Measurements from ENCODE around the gene DMAP1. TPM values are rescaled to one million over a fixed set of nuclear protein-coding genes. Genes with fewer than 3 reads are reported as not detected.
A peak's percentile ranks its signal among the peaks of the same experiment; 100 is the strongest.

The DMAP1 gene
- total RNA-seq, 1 experiment from 2014 or later, result 40.9 TPM

GRCh38 chr1:44261962-44262361 lies 48.7 kb downstream of the DMAP1 start (continued):
- TF ChIP-seq ATF6 (CRISPR knock-in tag; IDR thresholded peaks at IDR 0.05) (no peak), ELF4 (CRISPR knock-in tag; IDR thresholded peaks at IDR 0.05; ENCODE audit: low read depth) (no peak), NR2C2 (CRISPR knock-in tag; IDR thresholded peaks at IDR 0.05) (no peak)

- no peak for ATAC-seq
- POLR2A ChIA-PET, result no interaction called here
- Mint-ChIP-seq H3K27me3 (ENCODE audit: low read depth) (no peaks in the 10 kb centered on the region), H3K4me1 (peaks cover 53% of the 10 kb centered on the region), H3K36me3 (no peaks in the 10 kb centered on the region), H3K9me3 (no peaks in the 10 kb centered on the region), H3K27ac (peak overlapping the region; percentile 81), H3K4me3 (no peak overlapping the region)
- TF ChIP-seq CBFB (CRISPR knock-in tag; IDR thresholded peaks at IDR 0.05; ENCODE audit: low read depth) (no peak), FOXJ3 (CRISPR knock-in tag; IDR thresholded peaks at IDR 0.05; ENCODE audit: borderline replicate concordance) (no peak), ESRRA (CRISPR knock-in tag; IDR thresholded peaks at IDR 0.05; ENCODE audit: borderline replicate concordance) (no peak), E2F4 (CRISPR knock-in tag; IDR thresholded peaks at IDR 0.05; ENCODE audit: borderline replicate concordance, low read depth) (no peak)
- DNase-seq (ENCODE audit: low spot score), result no peak
- CTCF ChIA-PET, result interaction anchor here (0.9 to 1.8 kb wide), 5 partner anchors 10 to 56 kb away, joined by 3 to 10 read pairs (median 5); no protein-coding TSS in a partner anchor
Observed at GRCh38 chr1:44262414-44262813, 49.1 kb downstream of the DMAP1 start.

- ATAC-seq, result no peak
- Mint-ChIP-seq H3K36me3 (no peaks in the 10 kb centered on the region), H3K27me3 (ENCODE audit: low read depth) (no peaks in the 10 kb centered on the region), H3K4me1 (peaks cover 47% of the 10 kb centered on the region), H3K4me3 (no peak overlapping the region), H3K27ac (peak overlapping the region; percentile 54; the same call in 1 of the 2 replicates), H3K9me3 (no peaks in the 10 kb centered on the region)
- POLR2A ChIA-PET, result no interaction called here
- DNase-seq (ENCODE audit: low spot score), result no peak
- CTCF ChIA-PET, result interaction anchor here (0.9 to 1.8 kb wide), 4 partner anchors 11 to 55 kb away, joined by 3 to 10 read pairs (median 6); no protein-coding TSS in a partner anchor
- no peak for TF ChIP-seq PRRX2 (CRISPR knock-in tag; IDR thresholded peaks at IDR 0.05)
- no peak for TF ChIP-seq CREM (CRISPR knock-in tag; IDR thresholded peaks at IDR 0.05)
- no peak for TF ChIP-seq ZNF396 (CRISPR knock-in tag; IDR thresholded peaks at IDR 0.05; ENCODE audit: borderline replicate concordance)
- no peak for TF ChIP-seq ETV6 (CRISPR knock-in tag; IDR thresholded peaks at IDR 0.05)
Observed at GRCh38 chr1:44262816-44263567, 49.7 kb downstream of the DMAP1 start.

GRCh38 chr1:44263568-44264450 lies 50.5 kb downstream of the DMAP1 start:
- no peak for TF ChIP-seq ZNF416 (CRISPR knock-in tag; IDR thresholded peaks at IDR 0.05)
- peak overlapping the region; percentile 32; the same call in 1 of the 2 replicates for H3K27ac Mint-ChIP-seq
- ChIA-PET CTCF (no interaction called here), POLR2A (no interaction called here)
- no peaks in the 10 kb centered on the region for H3K27me3 Mint-ChIP-seq (ENCODE audit: low read depth)
- H3K36me3 Mint-ChIP-seq, result no peaks in the 10 kb centered on the region
- DNase-seq (ENCODE audit: low spot score), result no peak
- no peak for ATAC-seq
- no peaks in the 10 kb centered on the region for H3K9me3 Mint-ChIP-seq
- H3K4me1 Mint-ChIP-seq, result peaks cover 43% of the 10 kb centered on the region
- no peak overlapping the region for H3K4me3 Mint-ChIP-seq

- CTCF ChIA-PET, result no interaction called here
- H3K4me1 Mint-ChIP-seq, result peaks cover 41% of the 10 kb centered on the region
- no peaks in the 10 kb centered on the region for H3K27me3 Mint-ChIP-seq (ENCODE audit: low read depth)
- POLR2A ChIA-PET, result no interaction called here
- no peaks in the 10 kb centered on the region for H3K9me3 Mint-ChIP-seq
- DNase-seq (ENCODE audit: low spot score) (no peak), ATAC-seq (no peak)
- H3K4me3 Mint-ChIP-seq, result no peak overlapping the region
- H3K36me3 Mint-ChIP-seq, result no peaks in the 10 kb centered on the region
- TF ChIP-seq ZBTB21 (CRISPR knock-in tag; IDR thresholded peaks at IDR 0.05; ENCODE audit: borderline replicate concordance) (no peak), ZNF423 (CRISPR knock-in tag; IDR thresholded peaks at IDR 0.05) (no peak), KAT7 (CRISPR knock-in tag; IDR thresholded peaks at IDR 0.05; ENCODE audit: borderline replicate concordance) (no peak), ZBTB43 (CRISPR knock-in tag; IDR thresholded peaks at IDR 0.05) (no peak), ATF3 (CRISPR knock-in tag; conservative IDR thresholded peaks at IDR 0.05) (no peak), NR3C1 (CRISPR knock-in tag; conservative IDR thresholded peaks at IDR 0.05; ENCODE audit: low read depth) (no peak), ZNF317 (CRISPR knock-in tag; IDR thresholded peaks at IDR 0.05; ENCODE audit: borderline replicate concordance, low read depth) (no peak), ZMAT4 (CRISPR knock-in tag; IDR thresholded peaks at IDR 0.05) (no peak), TEAD1 (CRISPR knock-in tag; IDR thresholded peaks at IDR 0.05) (no peak)
- H3K27ac Mint-ChIP-seq, result no peak overlapping the region
Observed at GRCh38 chr1:44264451-44264771, 51.1 kb downstream of the DMAP1 start.
